Left renal pelvis (tissue), 4 donors: ENCODE data around the gene TMEM178A. TPM values are rescaled to one million over a fixed set of nuclear protein-coding genes. Genes with fewer than 3 reads are reported as not detected.

Source experiments
- DNase-seq, 4 donors: peaks; one replicate each; pipeline ENCODE4 v3.0.0-alpha.2; 2013; ENCODE audit warnings: low read depth in 4 of 4, low spot score in 3 of 4
- polyA plus RNA-seq, 4 donors: library from polyadenylated mRNA; unstranded; fragments of 120-200 nt; gene quantifications; one replicate each; pipeline ENCODE4 v1.2.1, GENCODE V29; 2013; ENCODE audit not compliant: insufficient read length in 4 of 4

TMEM178A gene
- polyA plus RNA-seq, 4 donors, result 21.0 to 106 (median 90.1) TPM

GRCh38 chr2:39735648-39736047 is 69.9 kb downstream of the TMEM178A start:
- DNase-seq, result no peak

GRCh38 chr2:39736640-39737039 is 70.9 kb downstream of the TMEM178A start:
- DNase-seq, result no peak

DNA sequence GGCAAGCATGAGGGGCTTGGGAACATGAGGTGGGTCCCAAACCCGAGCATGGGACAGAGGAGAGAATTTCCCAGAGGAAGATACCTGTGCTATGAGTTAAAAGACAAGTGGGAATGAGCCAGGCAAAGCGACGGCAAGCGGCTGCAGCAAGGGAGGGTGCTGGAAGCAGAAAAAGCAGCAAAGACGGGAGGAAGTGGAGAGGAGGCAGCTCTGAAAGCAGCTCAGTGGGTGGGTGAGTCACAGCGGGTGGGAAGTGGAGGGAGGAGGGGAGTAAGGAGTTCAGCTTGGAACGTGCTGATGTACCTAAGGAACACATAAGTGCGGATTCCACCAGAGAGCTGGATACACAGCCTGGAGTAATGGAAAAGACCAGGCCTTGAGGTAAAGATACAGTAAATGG is 71.9 kb downstream of the TMEM178A start:
- no peak for DNase-seq

DNA sequence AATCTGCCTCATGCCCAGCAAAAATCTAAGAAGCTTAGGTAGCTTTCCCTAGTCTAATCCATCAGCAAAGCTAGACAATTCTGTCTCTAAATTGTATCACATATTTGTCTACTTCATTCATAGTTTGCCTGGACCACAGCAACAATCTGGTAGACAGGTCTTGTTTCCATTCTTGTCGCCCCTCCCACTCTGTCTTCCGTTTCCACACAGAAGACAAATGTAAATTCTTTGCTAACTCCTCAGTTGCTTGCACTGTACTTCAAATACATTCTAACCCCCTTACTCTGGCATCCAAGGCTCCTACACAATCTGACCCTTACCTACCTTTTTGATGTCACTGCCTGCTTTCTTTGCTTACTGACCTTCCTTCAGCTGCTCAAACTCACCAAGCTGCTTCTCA is 73.2 kb downstream of the TMEM178A start:
- no peak for DNase-seq

DNA sequence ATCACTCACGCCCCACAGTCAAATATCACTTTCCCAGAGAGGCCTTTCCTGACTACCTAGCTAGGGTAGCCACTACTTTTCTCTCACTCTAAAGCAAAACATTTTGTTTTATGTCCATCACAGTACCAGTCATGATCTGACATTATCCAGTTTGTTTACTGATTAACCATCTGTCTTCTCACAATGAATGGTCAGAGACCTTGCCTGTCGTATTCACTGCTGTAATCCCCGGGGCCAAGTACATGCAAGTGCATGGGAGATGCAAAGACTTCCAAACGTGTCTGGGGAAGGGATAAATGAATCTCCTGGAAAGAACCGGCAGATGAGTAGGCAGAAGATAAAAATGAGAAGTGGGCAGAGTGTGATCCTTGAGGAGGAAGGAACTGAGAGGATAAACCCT is 73.7 kb downstream of the TMEM178A start:
- DNase-seq, result no peak

GRCh38 chr2:39741871-39742270 is 76.2 kb downstream of the TMEM178A start:
- no peak for DNase-seq

GRCh38 chr2:39743269-39743776 is 77.6 kb downstream of the TMEM178A start:
- no peak for DNase-seq

- DNase-seq, result no peak
Observed at GRCh38 chr2:39755466-39755865, 89.7 kb downstream of the TMEM178A start.

DNA sequence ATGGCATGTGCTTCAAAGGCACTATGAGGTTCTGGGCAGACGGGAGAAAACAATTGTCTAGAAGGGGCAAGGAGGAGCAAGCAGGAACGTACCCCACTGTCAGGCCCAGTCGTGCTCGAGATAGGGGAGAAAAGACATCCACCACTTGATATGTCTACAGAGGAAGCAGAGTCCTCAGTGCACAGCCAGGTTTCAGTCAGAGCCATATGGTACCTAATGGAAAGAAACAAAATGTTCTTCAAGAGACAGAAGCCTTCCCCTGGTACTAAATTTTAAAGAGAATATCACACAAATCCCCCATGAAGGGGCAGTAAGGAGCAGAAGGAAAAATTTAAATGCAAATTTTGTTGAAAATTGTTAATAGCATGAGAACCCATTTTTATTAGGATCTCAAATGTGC is 91.4 kb downstream of the TMEM178A start:
- DNase-seq, result no peak

- no peak for DNase-seq
Observed at GRCh38 chr2:39762448-39762847, 96.7 kb downstream of the TMEM178A start.

Other genes starting within 250 kb of the TMEM178A start
- gene MAP4K3, start 228.6 kb upstream of the TMEM178A start, polyA plus RNA-seq, result 10 to 100 TPM; 48.1 to 90.7 (median 76.1) TPM
- 10 to 100 TPM; 16.6 to 26.4 (median 22.2) TPM for gene THUMPD2, start 113.3 kb downstream of the TMEM178A start, polyA plus RNA-seq